Neural cell (in vitro differentiated cells): ENCODE data around the gene CPEB1.

Experiments
- CTCF ChIP-seq: fragments of 450-650 bp; IDR thresholded peaks from 2 replicates; pipeline ENCODE4 v1.5.1; 2014; ENCODE audit warnings: antibody characterized with exemption, mild to moderate bottlenecking, moderate library complexity; ENCODE audit not compliant: poor library complexity, severe bottlenecking
- EP300 ChIP-seq: fragments of 450-650 bp; conservative IDR thresholded peaks from 2 replicates; pipeline ENCODE4 v1.6.1; 2014; ENCODE audit warnings: antibody characterized with exemption, mild to moderate bottlenecking, moderate library complexity; ENCODE audit not compliant: poor library complexity, severe bottlenecking

DNA sequence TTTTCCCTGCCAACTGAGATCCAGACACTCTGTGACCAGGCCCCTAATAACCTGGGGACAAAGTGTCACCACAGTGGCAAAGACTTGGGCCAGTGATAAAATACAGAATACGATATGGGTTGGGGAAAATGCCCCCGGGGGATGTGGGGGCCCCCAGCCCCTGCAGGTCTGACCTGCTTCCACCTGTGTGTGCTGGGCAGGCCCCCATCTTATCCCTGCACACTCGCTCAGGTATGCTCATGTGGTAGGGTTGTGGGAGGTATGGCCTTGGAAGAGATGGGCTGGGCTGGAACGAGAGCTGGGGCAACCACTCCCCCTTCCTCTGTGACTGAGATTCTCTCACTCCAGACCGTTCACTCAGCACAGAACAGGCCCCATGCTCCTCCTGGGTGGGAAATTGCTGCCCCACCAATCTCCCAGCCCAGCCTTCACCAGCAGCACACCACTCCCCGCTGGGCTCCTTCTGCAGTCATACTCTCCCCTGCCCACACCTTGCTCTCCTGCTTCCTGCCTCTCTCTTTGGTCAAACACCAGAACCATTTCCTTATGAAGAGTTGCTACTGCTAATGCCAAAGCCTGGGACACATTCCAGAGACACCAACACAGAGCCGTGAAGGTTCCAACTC lies 9.6 kb upstream of the CPEB1 start:
- TF ChIP-seq CTCF (no peak), EP300 (no peak)
